H9 (cell line): ENCODE results near the gene GGPS1. TPM values are rescaled to one million over a fixed set of nuclear protein-coding genes. Genes with fewer than 3 reads are reported as not detected.

ENCODE experiments used
- DNase-seq: peaks from one replicate; pipeline ENCODE4 v3.0.0-alpha.2; 2017
- H2AFZ ChIP-seq: one replicate; pipeline ENCODE4 v1.6.1; 2013; ENCODE audit warnings: mild to moderate bottlenecking, low read length, control low read depth, moderate library complexity
- H2AK5ac ChIP-seq: 2 replicates; pipeline ENCODE4 v1.6.1; 2013; ENCODE audit warnings: low read length, control low read depth, mixed read lengths; ENCODE audit not compliant: insufficient read length
- H2BK120ac ChIP-seq: one replicate; pipeline ENCODE4 v1.6.1; 2013; ENCODE audit warnings: low read depth, mild to moderate bottlenecking, low read length, control low read depth, inconsistent platforms; ENCODE audit not compliant: poor library complexity, severe bottlenecking
- H2BK12ac ChIP-seq: 2 replicates; pipeline ENCODE4 v1.6.1; 2013; ENCODE audit warnings: low read length, control low read depth, mixed read lengths, low read depth; ENCODE audit not compliant: insufficient read length
- H2BK15ac ChIP-seq: 2 replicates; pipeline ENCODE4 v1.6.1; 2013; ENCODE audit warnings: low read depth, low read length, control low read depth
- H2BK20ac ChIP-seq: one replicate; pipeline ENCODE4 v1.6.1; 2013; ENCODE audit warnings: low read depth, mild to moderate bottlenecking, low read length, control low read depth, inconsistent platforms; ENCODE audit not compliant: poor library complexity, severe bottlenecking
- H2BK5ac ChIP-seq: 2 replicates; pipeline ENCODE4 v1.6.1; 2013; ENCODE audit warnings: low read length, control low read depth, mixed read lengths; ENCODE audit not compliant: insufficient read length
- H3K14ac ChIP-seq: 2 replicates; pipeline ENCODE4 v1.6.1; 2013; ENCODE audit warnings: low read length, control low read depth; ENCODE audit not compliant: insufficient read depth
- H3K18ac ChIP-seq: 2 replicates; pipeline ENCODE4 v1.6.1; 2013; ENCODE audit warnings: low read depth, mild to moderate bottlenecking, mixed read lengths, low read length, control low read depth; ENCODE audit not compliant: insufficient read length
- H3K23ac ChIP-seq: 2 replicates; pipeline ENCODE4 v1.6.1; 2013; ENCODE audit warnings: low read length, control low read depth, mixed read lengths, low read depth; ENCODE audit not compliant: insufficient read length
- H3K23me2 ChIP-seq: 2 replicates; pipeline ENCODE4 v1.6.1; 2013; ENCODE audit warnings: low read depth, mild to moderate bottlenecking, mixed read lengths, low read length, control low read depth; ENCODE audit not compliant: insufficient read length, poor library complexity, severe bottlenecking
- H3K27ac ChIP-seq: 2 replicates; pipeline ENCODE4 v1.5.1; 2013; ENCODE audit warnings: low read length, control low read depth, mixed read lengths, low read depth; ENCODE audit not compliant: insufficient read length
- H3K27me3 ChIP-seq: 2 replicates; pipeline ENCODE4 v1.6.1; 2013; ENCODE audit warnings: low read length, control low read depth, inconsistent platforms; ENCODE audit not compliant: insufficient read depth
- H3K4ac ChIP-seq: 2 replicates; pipeline ENCODE4 v1.6.1; 2013; ENCODE audit warnings: low read depth, mild to moderate bottlenecking, control low read depth, inconsistent platforms, low read length, moderate library complexity
- H3K4me1 ChIP-seq: 2 replicates; pipeline ENCODE4 v1.6.1; 2013; ENCODE audit warnings: low read length, control low read depth, inconsistent platforms; ENCODE audit not compliant: insufficient read depth
- H3K4me2 ChIP-seq: 2 replicates; pipeline ENCODE4 v1.6.1; 2013; ENCODE audit warnings: low read length, control low read depth, mixed read lengths; ENCODE audit not compliant: insufficient read length, insufficient read depth
- H3K56ac ChIP-seq: 2 replicates; pipeline ENCODE4 v1.6.1; 2013; ENCODE audit warnings: low read depth, mild to moderate bottlenecking, mixed read lengths, low read length, control low read depth; ENCODE audit not compliant: insufficient read length
- H3K79me1 ChIP-seq: 2 replicates; pipeline ENCODE4 v1.6.1; 2013; ENCODE audit warnings: low read depth, mild to moderate bottlenecking, moderate library complexity, low read length, control low read depth, inconsistent platforms; ENCODE audit not compliant: insufficient read depth, poor library complexity, severe bottlenecking
- H3K79me2 ChIP-seq: 2 replicates; pipeline ENCODE4 v1.6.1; 2013; ENCODE audit warnings: low read length, control low read depth, inconsistent platforms; ENCODE audit not compliant: insufficient read depth
- H3K9ac ChIP-seq: 2 replicates; pipeline ENCODE4 v1.6.1; 2013; ENCODE audit warnings: low read length, control low read depth, mixed read lengths; ENCODE audit not compliant: insufficient read length; ENCODE audit errors: extremely low read depth
- H3K9me3 ChIP-seq: one replicate; pipeline ENCODE4 v1.6.1; 2013; ENCODE audit warnings: low read depth, low read length, inconsistent platforms; ENCODE audit not compliant: control insufficient read depth
- H3T11ph ChIP-seq: one replicate; pipeline ENCODE4 v1.6.1; 2013; ENCODE audit warnings: mild to moderate bottlenecking, low read length, control low read depth, inconsistent platforms
- H4K20me1 ChIP-seq: one replicate; pipeline ENCODE4 v1.6.1; 2013; ENCODE audit not compliant: control insufficient read depth, insufficient read length, insufficient read depth
- H4K5ac ChIP-seq: 2 replicates; pipeline ENCODE4 v1.6.1; 2013; ENCODE audit warnings: low read depth, mild to moderate bottlenecking, mixed read lengths, low read length, control low read depth; ENCODE audit not compliant: insufficient read length
- H4K8ac ChIP-seq: replicated peaks from 2 replicates; pipeline ENCODE4 v1.6.1; 2013; ENCODE audit warnings: low read length, control low read depth, mixed read lengths, low read depth; ENCODE audit not compliant: insufficient read length
- H4K91ac ChIP-seq: 2 replicates; pipeline ENCODE4 v1.6.1; 2013; ENCODE audit warnings: low read depth, mild to moderate bottlenecking, moderate library complexity, mixed read lengths, low read length, control low read depth; ENCODE audit not compliant: insufficient read length
- H3K27ac Mint-ChIP-seq, 3 experiments: 2 replicates in 2 of 3; 3 replicates in 1 of 3; pipeline ENCODE4 v1.8.0; 2020 to 2021; ENCODE audit warnings: mixed read lengths in 3 of 3, mild to moderate bottlenecking in 1 of 3, moderate library complexity in 1 of 3
- H3K27me3 Mint-ChIP-seq: 2 replicates; pipeline ENCODE4 v1.8.0; 2021; ENCODE audit warnings: low read depth, mild to moderate bottlenecking, moderate library complexity, mixed read lengths
- H3K36me3 Mint-ChIP-seq, 3 experiments: 2 replicates in 2 of 3; 3 replicates in 1 of 3; pipeline ENCODE4 v1.8.0; 2020 to 2021; ENCODE audit warnings: low read depth in 3 of 3, mixed read lengths in 3 of 3; ENCODE audit not compliant: insufficient read depth in 1 of 3
- H3K4me1 Mint-ChIP-seq, 2 experiments: 2 replicates each; pipeline ENCODE4 v1.8.0; 2020; ENCODE audit warnings: mixed read lengths in 2 of 2
- H3K4me3 Mint-ChIP-seq, 2 experiments: 2 replicates in 1 of 2; 3 replicates in 1 of 2; pipeline ENCODE4 v1.8.0; 2020 to 2021; ENCODE audit warnings: mild to moderate bottlenecking in 2 of 2, mixed read lengths in 2 of 2, moderate library complexity in 1 of 2
- H3K9me3 Mint-ChIP-seq, 2 experiments: 2 replicates in 1 of 2; 3 replicates in 1 of 2; pipeline ENCODE4 v1.8.0; 2020; ENCODE audit warnings: mild to moderate bottlenecking in 2 of 2, mixed read lengths in 2 of 2, moderate library complexity in 1 of 2
- WGBS: extraction: QIAGEN DNeasy Blood & Tissue Kit; methylation state at CpG from one replicate; pipeline ENCODE4 v1.1.7; 2013; ENCODE audit warnings: missing lambda C conversion rate, low lambda C conversion rate, mixed read lengths; ENCODE audit not compliant: insufficient read length; ENCODE audit errors: extremely low coverage; 5-methylcytosine and 5-hydroxymethylcytosine counted together
- total RNA-seq: library from RNA; stranded (reverse); gene quantifications from 2 replicates; pipeline ENCODE4 v1.2.1, GENCODE V29; 2021
- TF ChIP-seq, protein P1 (sequence below): fragments of 200-600 bp; sonication (generic); conservative IDR thresholded peaks from 3 replicates; pipeline ENCODE4 v1.8.0; 2021; ENCODE audit warnings: antibody characterized with exemption, mild to moderate bottlenecking

The GGPS1 gene
- total RNA-seq, 1 experiment from 2014 or later: 44.7 TPM

DNA sequence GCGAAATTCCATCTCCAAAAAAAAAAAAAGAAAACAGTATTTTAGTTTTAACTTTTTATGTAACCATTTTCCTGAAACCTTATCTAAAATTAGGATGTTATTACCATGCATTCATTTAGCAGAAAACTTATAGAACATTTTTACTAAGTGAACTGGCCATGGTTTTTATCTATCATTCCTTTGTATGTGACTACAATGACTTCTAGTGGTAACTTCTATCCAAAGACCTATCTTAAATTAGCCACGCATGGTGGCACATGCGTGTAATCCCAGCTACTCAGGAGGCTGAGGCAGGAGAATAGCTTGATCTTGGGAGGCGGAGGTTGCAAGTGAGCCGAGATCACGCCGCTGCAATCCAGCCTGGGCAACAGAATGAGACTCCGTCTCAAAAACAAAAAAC, 11.4 kb downstream of the GGPS1 start:
- H3K27me3 Mint-ChIP-seq: no peaks in the 10 kb centered on the region
- Histone ChIP-seq H4K91ac (no peak overlapping the region), H3K27me3 (no peaks in the 10 kb centered on the region), H4K5ac (no peak overlapping the region), H3K27ac (no peak overlapping the region), H3K4me2 (no peak overlapping the region), H3K79me2 (peaks cover under 1% of the 10 kb centered on the region; the same call in 1 of the 2 replicates), H4K8ac (no peak overlapping the region), H3K4me1 (no peaks in the 10 kb centered on the region), H3K23me2 (no peaks in the 10 kb centered on the region), H2BK15ac (no peak overlapping the region), H3K4ac (no peak overlapping the region), H3K9me3 (no peaks in the 10 kb centered on the region), H4K20me1 (no peaks in the 10 kb centered on the region), H3K9ac (no peak overlapping the region), H2BK120ac (no peak overlapping the region), H2BK5ac (no peak overlapping the region), H2BK12ac (no peak overlapping the region), H3K79me1 (no peaks in the 10 kb centered on the region), H3K23ac (no peak overlapping the region), H2BK20ac (no peak overlapping the region), H3K14ac (no peak overlapping the region), H3K18ac (no peak overlapping the region), H2AFZ (no peak overlapping the region), H3T11ph (no peak overlapping the region), H3K56ac (no peak overlapping the region), H2AK5ac (no peak overlapping the region)
- H3K27ac Mint-ChIP-seq: peak overlapping the region; percentile 37 to 81 (median 55); a peak in 6 of 7 replicates
- TF ChIP-seq, protein P1, sequence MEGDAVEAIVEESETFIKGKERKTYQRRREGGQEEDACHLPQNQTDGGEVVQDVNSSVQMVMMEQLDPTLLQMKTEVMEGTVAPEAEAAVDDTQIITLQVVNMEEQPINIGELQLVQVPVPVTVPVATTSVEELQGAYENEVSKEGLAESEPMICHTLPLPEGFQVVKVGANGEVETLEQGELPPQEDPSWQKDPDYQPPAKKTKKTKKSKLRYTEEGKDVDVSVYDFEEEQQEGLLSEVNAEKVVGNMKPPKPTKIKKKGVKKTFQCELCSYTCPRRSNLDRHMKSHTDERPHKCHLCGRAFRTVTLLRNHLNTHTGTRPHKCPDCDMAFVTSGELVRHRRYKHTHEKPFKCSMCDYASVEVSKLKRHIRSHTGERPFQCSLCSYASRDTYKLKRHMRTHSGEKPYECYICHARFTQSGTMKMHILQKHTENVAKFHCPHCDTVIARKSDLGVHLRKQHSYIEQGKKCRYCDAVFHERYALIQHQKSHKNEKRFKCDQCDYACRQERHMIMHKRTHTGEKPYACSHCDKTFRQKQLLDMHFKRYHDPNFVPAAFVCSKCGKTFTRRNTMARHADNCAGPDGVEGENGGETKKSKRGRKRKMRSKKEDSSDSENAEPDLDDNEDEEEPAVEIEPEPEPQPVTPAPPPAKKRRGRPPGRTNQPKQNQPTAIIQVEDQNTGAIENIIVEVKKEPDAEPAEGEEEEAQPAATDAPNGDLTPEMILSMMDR: no peak
- no peaks in the 10 kb centered on the region; a peak in 1 of 5 replicates for H3K9me3 Mint-ChIP-seq
- WGBS: no CpG with 5 or more reads among the region's 8 CpGs
- no peak overlapping the region for H3K4me3 Mint-ChIP-seq
- DNase-seq: no peak
- peaks cover 3 to 4% of the 10 kb centered on the region in 2 experiments; a peak in 2 of 4 replicates for H3K4me1 Mint-ChIP-seq
- H3K36me3 Mint-ChIP-seq: peaks cover 22 to 47% (median 40%) of the 10 kb centered on the region in 3 experiments
